Measurements from ENCODE around the gene TEPSIN.

DNA sequence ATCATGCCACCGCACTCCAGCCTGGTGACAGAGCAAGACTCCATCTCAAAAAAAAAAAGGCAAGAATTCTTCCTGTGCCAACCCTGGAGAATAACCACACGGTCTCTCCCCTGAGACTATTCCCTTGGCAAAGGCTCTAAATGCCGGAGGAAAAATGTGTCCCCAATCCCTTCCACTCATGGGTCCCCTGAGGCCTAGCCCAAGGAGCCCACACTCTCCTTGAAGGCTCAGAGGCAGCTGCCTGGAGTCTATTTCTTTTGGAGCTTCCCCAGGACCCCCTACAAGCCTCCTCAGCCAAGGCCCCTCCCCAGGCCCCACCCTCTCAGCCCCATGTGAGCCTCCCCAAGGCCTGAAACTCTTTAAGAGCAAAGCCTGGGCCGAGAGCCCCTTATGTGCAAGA is 32.7 kb downstream of the TEPSIN start:
- TF ChIP-seq, protein P1, sequence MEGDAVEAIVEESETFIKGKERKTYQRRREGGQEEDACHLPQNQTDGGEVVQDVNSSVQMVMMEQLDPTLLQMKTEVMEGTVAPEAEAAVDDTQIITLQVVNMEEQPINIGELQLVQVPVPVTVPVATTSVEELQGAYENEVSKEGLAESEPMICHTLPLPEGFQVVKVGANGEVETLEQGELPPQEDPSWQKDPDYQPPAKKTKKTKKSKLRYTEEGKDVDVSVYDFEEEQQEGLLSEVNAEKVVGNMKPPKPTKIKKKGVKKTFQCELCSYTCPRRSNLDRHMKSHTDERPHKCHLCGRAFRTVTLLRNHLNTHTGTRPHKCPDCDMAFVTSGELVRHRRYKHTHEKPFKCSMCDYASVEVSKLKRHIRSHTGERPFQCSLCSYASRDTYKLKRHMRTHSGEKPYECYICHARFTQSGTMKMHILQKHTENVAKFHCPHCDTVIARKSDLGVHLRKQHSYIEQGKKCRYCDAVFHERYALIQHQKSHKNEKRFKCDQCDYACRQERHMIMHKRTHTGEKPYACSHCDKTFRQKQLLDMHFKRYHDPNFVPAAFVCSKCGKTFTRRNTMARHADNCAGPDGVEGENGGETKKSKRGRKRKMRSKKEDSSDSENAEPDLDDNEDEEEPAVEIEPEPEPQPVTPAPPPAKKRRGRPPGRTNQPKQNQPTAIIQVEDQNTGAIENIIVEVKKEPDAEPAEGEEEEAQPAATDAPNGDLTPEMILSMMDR (IDR thresholded peaks at IDR 0.05; ENCODE audit: borderline replicate concordance, extremely low read depth, low read length, poor library complexity, severe bottlenecking), result no peak
- no peak for TF ChIP-seq EZH2 (IDR thresholded peaks at IDR 0.05; ENCODE audit: borderline replicate concordance, low read depth, low read length, severe bottlenecking)

Data from DND-41 (cell line).